C1 segment of cervical spinal cord (tissue), 14 donors: ENCODE measurements around the gene NCOR1.
"Not testable (repeated sequence)": the region's sequence is repeated elsewhere in the genome, so short reads cannot be mapped to it uniquely, and the experiment has no call there.

Experiments used
- DNase-seq, 14 donors: peaks; one replicate each; lab custom pipeline; 2025; lab: John Stamatoyannopoulos, UW

The NCOR1 gene

DNA sequence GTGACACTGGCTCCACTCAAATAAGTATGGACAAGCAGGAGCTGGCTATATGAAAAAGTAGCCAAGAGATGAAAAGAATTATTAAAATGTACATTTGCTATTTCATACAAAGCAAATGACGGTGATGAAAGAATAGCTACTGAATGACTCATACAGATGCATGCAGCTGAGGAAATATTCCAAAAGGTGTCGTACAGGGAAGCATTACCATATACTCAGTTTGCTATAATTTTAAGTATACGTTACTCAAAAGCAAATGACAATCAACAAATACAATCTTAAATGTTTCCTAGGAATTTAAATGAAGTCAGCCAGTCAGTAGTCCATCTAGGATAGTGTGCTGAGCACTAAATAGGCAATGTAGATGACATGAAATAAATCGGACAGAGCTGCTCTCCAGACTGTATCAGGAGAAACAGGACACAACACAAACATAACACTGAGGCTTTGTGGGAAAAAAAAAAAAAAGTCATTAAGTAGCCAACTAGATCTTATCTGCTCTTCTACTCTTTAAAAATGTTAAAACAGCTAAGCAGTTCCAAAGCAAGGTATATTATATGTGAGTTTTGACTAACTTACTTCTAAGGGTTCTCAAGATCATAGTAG is 65.0 kb downstream of the NCOR1 start:
- DNase-seq: no peak

DNA sequence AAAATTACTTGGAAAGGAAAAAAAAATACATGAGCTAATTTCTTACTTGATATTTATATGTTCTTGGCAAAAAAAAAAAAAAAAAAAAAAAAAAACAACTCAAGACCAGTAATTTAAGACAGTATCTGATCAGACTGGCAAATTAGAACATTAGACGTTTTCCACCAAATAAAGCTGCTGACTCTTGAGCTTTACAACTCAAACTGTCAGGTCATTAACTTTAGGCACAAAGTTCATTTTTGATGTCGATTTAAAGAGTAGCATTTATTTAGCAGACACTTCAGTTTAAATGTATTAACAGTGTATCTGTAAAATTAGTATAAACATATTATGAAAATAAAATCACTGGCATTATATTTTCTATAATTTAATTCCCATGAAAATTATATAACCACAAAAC is 66.7 kb downstream of the NCOR1 start:
- DNase-seq: no peak

DNA sequence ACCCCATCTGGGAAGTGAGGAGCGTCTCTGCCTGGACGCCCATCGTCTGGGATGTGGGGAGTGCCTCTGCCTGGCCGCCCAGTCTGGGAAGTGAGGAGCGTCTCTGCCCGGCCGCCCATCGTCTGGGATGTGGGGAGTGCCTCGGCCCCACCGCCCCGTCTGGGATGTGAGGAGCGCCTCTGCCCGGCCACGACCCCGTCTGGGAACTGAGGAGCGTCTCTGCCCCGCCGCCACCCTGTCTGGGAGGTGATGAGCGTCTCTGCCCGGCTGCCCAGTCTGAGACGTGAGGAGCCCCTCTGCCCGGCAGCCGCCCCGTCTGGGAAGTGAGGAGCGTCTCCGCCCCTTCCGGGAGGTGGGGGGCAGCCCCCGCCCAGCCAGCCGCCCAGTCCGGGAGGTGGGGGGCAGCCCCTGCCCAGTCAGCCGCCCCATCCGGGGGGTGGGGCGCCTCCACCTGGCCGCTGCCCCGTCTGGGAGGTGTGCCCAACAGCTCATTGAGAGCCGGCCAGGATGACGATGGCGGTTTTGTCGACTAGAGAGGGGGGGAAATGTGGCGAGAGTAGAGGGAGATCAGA is 69.9 kb downstream of the NCOR1 start:
- DNase-seq: not testable (repeated sequence)

DNA sequence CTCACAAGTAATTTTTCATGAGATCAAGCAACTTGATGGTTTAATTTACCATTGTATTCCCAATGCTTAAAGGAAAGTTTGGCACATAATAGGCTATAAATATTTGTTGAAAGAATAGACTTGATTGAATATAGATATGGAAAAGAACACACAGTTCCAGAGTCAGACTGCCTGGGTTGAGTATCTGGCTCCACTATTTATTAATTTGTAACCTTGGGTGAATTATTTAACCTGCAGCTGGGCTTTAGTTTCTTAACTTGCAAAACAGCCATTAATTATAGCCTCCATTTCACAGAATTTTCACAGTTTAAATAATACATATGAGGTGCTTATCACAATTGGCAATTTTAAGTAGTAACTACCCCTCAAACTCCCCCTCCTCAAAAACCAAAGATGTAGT is 73.6 kb downstream of the NCOR1 start:
- no peak for DNase-seq

DNA sequence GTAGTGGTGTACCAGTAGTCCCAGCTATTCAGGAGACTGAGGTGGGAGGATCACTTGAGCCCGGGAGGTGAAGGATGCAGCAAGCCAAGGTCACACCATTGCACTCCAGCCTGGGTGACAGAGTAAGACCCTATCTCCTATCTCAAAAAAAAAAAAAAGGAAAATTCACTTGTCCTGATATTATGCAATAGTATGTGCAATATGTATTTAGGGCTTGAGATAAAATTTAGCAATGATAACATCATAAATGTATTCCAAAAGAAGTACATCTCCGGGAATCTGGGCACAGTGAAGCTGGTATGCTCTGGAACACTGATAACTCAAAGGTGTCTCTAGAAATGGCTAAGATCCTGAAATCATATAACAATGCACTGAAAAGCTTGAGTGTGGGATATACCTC is 74.5 kb downstream of the NCOR1 start:
- no peak for DNase-seq

DNA sequence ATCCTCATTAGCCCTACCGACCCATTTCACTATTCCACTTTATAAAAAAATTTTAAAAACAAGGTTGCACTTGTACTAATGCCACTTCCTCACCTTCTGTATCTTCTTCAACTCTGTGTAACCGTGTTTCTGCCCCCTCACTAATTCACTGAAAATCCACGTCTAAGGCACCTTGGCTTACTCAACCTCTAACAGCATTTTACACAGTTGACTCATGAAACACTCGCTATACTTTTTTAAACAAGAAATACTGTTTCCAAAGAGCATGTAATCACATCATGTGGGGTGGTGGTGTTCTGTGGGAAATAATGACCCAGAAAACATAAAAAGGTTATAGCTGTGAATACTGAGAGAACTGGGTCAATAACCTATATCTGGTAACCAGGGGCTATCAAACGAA is 79.9 kb downstream of the NCOR1 start:
- DNase-seq: no peak

DNA sequence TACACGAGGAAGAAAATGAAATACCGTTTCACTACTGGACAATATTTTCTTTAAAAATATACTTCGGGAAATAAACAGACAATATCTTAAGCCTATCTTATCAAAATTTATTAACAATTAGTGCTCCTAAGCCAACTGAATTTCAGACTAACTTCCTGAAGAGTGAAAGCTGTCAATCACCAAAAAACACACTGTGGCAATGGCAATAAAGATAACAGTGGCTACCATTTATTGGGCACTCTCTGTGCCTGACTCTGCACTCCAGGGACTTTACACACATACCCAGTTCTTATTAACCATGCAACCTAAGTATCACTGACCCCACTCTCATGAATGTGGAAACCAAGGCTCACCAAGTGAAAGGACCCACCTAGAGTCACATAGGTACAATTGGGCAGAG is 83.7 kb downstream of the NCOR1 start:
- no peak for DNase-seq

DNA sequence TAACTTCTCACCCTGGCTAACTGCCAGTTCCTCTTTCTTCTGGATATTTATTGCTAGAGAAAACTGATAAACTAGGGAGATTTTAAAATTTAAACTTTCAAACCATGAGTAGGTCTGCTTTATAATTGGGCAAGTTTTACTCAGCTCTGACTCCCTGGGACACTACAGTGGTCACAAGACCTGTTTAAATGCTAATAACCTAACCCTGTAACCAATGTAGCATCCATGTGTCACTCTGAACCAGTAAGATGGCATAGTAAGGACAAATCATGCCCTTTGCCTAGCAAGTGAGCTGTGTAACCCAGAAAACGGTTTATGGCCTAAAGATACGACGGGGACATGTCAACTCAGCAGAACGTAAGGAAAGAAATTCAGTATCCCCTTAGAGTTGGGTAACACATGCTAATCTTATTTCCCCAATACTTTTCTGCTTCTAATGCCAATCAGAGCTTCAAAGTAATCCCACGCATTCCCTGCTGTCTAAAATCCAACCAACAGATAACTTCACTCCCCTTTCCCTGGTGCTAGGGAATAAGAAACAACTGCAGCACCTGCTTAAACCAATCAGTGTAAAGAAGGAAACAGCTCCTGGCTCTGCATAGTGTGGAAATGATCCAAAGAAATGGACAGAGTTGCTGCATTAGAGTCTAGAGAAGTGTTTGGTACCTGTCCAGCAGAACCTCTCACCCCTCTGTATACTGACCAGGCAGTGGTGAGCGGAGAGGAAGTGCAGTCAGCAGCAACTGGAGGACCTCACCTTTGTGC is 85.7 kb downstream of the NCOR1 start:
- no peak for DNase-seq

DNA sequence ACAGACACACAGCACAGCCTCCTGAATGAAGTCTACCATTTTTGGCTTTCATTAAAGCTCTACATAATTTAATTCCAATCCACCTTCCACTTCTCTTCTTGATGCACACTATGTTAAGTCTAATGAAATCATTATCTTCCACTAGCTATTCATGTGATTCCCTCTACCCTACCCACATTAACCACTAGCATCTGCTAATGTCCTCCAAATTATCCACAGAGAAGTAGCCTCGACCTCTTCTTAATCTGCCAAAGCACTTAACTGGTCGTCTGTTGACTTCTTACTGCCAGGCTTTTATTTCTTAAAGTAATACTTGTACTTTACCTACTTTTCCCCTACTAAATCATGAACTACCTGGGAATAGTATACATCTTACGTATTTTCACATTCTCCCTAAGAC is 91.8 kb downstream of the NCOR1 start:
- DNase-seq: no peak

DNA sequence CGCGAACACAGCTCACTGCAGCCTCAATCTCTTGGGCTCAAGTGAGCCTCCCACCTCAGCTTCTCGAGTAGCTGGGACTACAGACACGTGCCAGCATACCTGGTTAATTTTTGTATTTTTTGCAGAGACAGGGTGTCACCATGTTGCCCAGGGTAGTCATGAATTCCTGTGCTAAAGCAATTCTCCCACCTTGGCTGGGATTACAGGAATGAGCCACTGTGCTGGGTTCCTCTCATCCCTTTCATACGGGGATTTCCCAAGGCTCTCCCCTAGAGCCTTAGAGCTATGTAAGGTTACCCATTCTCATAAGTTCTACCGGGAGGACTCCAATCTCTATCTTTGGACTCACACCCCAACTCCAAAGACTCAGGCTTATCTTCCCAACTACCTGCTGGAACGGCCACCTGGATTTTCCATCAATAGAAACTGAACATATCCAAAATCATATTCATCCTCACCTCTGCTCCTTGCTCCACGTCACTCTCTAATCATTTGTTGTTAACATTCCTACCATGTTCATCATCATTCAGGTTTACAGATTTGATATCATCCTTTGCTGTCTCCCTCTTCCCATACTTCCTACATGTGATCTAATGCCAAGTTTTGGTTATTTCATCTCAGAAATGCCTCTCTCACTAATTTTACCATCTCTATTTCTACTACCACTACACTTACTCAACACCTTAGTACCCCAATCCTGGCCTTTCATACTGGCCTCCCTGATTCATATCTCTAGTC is 92.5 kb downstream of the NCOR1 start:
- no peak for DNase-seq

DNA sequence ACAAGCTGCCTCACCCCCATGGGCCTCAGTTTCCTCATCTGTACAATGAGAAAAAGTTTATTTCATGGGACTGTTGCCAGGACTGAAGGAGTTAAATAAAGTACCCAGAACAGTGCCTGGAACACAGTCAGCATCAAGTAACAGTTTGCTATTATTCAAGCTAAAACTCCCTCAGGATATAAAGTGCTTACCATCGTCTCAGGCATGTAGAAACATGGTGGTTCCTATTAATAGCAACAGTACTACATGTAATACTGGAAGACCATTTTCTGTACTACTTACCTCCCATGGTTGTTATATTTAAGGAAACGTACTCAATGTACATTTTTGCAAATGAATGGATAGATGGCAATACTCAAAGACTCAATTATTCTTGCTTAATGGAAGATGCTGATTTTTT is 93.4 kb downstream of the NCOR1 start:
- no peak for DNase-seq

DNA sequence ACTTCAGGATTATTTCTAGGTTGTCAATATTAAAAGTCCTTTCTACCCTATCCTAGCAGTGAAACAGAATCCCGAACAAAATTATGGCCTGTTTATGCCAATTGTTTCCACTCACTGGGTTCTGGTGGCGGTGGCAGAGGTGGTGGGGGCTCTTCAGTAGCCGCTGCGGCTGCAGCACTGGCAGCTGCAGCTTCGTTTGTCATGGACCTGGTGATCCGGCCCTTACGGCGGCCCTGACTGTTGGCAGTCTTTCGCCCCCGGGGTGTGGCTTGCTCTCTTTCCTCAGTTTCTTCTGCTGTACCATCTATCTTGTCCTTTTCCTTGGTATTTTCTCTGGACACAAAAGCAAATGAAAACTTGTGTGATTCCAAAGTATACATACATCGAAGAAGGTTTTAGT is 94.4 kb downstream of the NCOR1 start:
- peak in 1 of 14 donors; percentile 8 for DNase-seq

DNA sequence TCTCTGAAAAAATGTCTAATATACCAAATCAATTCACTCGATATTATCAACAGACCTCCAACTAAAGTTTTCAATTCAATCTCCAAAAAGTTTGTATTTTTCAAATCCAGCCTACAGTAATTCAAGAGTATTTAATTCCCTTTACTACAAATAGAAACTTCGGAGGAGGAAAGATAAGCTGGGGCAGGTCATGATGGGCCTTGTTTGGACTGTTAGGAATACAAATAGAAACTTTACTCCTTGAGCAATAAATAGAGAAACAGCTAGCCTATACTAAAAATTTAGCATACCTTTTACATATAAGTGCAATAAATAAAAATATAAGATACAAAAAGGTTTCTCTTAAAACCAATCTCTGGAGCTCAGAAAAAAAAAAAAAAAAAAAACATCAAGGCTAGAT is 98.2 kb downstream of the NCOR1 start:
- DNase-seq: no peak

DNA sequence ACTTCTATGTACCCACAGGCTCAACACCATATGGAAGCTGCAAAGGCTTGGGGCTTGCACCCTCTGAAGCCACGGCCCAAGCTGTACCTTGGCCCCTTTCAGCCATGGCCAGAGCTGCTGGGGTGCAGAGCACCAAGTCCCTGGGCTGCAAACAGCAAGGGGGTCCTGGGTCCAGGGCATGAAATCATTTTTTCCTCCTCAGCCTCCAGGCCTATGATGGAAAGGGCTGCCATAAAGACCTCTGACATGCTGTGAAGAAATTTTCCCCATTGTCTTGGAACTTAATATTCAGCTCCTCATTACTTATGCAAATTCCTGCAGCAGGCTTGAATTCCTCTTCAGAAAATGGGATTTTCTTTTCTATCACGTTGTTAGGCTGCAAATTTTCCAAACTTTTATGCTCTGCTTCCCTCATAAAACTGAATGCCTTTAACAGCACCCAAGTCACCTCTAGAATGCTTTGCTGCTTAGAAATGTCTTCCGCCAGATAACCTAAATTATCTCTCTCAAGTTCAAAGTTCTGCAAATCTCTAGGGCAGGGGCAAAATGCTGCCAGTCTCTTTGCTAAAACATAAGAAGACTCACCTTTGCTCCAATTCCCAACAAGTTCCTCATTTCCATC is 100.1 kb downstream of the NCOR1 start:
- not testable (repeated sequence) for DNase-seq

DNA sequence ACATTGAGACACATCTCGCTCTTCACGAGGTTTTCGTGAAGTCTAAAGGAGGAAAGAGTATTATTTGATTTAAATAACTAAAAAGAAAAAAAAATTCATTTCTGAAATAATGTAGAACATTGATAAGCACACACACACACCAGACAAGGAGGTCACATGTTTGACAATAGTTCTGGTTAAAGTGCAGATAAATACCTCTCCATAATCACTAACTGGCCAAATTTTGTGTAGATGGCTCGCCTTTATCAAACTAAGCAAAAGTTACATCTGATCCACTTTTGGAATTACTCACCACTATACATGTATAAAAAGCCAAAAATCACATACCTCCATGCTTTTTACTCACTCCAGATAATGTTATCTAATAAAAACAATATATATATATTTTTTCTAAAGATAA is 106.5 kb downstream of the NCOR1 start:
- DNase-seq: no peak

DNA sequence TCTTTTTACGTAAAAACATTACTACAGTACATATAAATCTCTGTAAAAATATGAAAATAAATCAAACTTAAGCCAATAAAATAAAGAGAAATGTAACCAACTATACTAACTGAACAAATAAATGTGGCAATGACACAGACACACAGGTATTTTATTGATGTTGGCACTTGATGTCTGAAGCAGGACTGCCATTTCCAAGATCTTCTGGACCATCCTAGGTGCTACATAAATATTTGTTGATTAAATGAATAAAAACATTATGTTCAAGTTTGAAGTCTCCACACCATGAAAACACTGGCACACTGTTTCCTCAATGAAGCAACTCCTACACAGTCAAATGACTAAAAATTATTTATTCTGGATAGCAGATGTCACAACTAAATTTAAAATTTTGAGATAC is 106.9 kb downstream of the NCOR1 start:
- DNase-seq: no peak

DNA sequence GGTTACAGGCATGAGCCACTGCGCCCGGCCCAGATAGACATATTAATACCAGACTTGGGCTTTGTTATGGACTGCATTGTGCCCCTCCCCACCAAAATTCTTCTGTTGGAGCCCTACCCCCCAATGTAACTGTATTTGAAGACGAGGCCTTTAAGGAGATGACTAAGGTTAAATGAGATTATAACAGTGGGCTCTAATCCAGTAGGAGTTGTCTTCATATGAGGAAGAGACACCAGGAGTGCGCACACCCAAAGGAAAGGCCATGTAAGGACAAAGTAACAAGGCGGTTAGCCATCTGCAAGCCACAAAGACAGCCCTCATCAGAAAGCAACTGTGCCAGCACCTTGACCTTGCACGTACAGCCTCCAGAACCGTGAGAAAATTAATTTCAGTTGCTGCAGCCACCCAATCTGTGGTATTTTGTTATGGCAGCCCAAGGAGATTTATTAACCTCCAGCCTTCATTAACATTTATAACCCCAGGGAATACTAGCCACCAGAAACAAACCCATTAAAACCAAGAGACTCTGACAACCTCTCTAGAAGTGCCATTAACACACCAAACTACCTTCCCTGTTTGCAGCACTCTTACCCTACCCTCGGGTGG is 108.1 kb downstream of the NCOR1 start:
- DNase-seq: no peak

DNA sequence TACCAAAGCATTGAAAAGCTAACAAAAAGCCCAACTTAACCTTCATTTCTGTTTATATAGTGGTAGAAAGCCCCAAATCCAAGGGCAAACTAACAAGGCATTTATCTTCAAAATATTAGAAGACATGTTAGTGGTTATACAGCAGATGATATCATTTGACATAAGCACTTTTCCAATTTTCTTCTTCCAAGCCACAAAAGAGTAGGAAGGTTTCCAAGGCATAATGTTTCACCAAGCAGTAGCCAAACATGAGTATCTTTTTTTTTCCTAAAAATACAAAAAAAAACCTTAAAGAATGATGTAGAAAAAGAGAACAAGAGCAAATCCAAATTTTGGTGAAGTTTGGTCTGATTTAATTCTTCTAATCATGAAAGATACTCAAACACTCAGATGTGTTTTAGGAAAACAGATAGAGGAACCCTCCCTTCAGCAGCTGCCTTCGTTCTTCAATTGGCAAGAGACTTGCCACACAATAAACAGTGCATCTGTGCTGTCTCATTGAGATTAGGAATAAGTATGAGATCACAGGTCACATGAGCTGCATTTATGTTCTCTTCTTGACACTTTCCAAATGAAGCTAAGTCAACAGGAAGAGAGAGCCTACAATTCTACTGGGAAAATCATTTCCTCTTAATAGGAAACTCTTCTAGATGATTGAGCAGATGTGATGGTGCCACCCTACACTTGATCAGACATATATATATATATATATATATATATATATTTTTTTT is 109.0 kb downstream of the NCOR1 start:
- no peak for DNase-seq

DNA sequence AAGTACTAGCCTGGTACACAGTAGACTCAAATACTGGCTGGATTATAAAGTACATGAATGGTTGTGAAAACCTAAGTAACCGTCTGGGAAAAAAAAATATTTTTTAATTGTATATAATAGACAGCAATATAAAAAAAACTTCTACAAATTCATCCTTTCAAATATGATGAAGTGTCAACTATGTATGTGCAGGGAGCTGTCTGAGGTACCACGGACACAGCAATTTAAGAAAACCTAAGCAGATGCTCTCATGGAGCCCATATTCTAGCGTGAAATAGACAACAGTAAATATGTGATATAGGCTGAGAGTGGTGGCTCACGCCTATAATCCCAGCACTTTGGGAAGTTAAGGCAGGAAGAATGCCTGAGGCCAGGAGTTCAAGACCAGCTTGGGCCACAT is 111.1 kb downstream of the NCOR1 start:
- no peak for DNase-seq

DNA sequence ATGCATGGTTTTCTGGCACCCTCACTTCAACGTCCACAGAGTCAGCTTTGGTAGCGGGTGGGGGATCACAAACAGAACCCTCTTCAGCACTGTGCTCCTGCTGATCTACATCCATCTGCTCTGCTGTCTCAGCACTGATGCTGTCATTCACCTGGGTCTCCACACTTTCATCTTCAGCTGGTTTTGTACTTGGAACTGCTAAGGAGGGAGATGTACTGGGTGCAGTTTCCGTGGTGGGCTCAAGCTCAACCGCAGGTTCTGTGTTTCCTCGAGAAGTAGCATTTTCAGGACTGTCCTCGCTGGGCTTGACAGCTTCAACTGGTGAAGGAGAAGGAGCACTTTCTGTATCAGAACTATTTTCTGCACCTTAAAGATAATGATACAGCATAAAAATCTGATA is 113.9 kb downstream of the NCOR1 start:
- no peak for DNase-seq
